GM12878 (cell line): ENCODE measurements around the gene PRKCQ. TPM values are rescaled to one million over a fixed set of nuclear protein-coding genes. Genes with fewer than 3 reads are reported as not detected.

Source experiments
- ATAC-seq: fragments of 200-7000 bp; cut with Tn5 transposase; 3 replicates; pipeline ENCODE4 v1.9.1; 2020; ENCODE audit warnings: mild to moderate bottlenecking, moderate library complexity
- BruUV-seq: library from RNA; stranded (reverse); fragments of 400-500 nt; replicated peaks from 2 replicates; lab custom pipeline; 2021; lab: Mats Ljungman, UMichigan
- CTCF ChIA-PET: fragments of 300-600 bp; sonication (Branson Sonifier 250); formaldehyde crosslinking; extraction: SDS; loops from one replicate; lab custom pipeline; 2021; ENCODE audit warnings: inconsistent platforms; lab: Yijun Ruan, JAX
- POLR2A ChIA-PET: fragments of 350-600 bp; formaldehyde crosslinking; extraction: SDS; loops from one replicate; lab custom pipeline; 2021; ENCODE audit warnings: inconsistent platforms; lab: Charles Lee
- RAD21 ChIA-PET: fragments of 300-600 bp; sonication (Branson Sonifier 250); formaldehyde crosslinking; loops from one replicate; lab custom pipeline; 2023; ENCODE audit warnings: antibody characterized with exemption; ENCODE audit not compliant: unreplicated experiment; lab: Charles Lee
- SMC1A ChIA-PET: fragments of 300-600 bp; sonication (Branson Sonifier 250); formaldehyde crosslinking; loops from one replicate; lab custom pipeline; 2023; ENCODE audit not compliant: unreplicated experiment, uncharacterized antibody; lab: Charles Lee
- DNase-seq: peaks from one replicate; pipeline ENCODE4 v3.0.0-alpha.2; 2011; ENCODE audit warnings: low read depth, low spot score
- FAIRE-seq: peaks from 3 replicates; lab custom pipeline; 2011; peaks lifted over from hg19 to GRCh38; lab: Jason Lieb, UNC
- H2AFZ ChIP-seq: 2 replicates; pipeline ENCODE4 v1.6.0; 2011; ENCODE audit warnings: low read depth, low read length, control low read depth; ENCODE audit not compliant: control insufficient read depth
- H3K27ac ChIP-seq: 2 replicates; pipeline ENCODE4 v1.5.1; 2011; ENCODE audit warnings: control low read depth; ENCODE audit not compliant: control insufficient read depth, insufficient read depth
- H3K27me3 ChIP-seq, 2 experiments: replicated peaks in 1 of 2; 2 replicates each; pipeline versions ENCODE4 v1.6.0 to v1.6.1; 2011; ENCODE audit warnings: low read length in 1 of 2; ENCODE audit not compliant: control insufficient read depth in 2 of 2, insufficient read depth in 2 of 2
- H3K36me3 ChIP-seq, 2 experiments: 2 replicates each; pipeline ENCODE4 v1.5.1; 2011; ENCODE audit warnings: low read length in 1 of 2; ENCODE audit not compliant: control insufficient read depth in 2 of 2, insufficient read depth in 2 of 2
- H3K4me1 ChIP-seq: 2 replicates; pipeline ENCODE4 v1.6.1; 2011; ENCODE audit warnings: mild to moderate bottlenecking, low read length, moderate library complexity, mixed read lengths; ENCODE audit not compliant: control insufficient read depth, insufficient read depth
- H3K4me2 ChIP-seq: 2 replicates; pipeline ENCODE4 v1.6.0; 2011; ENCODE audit warnings: control low read depth; ENCODE audit not compliant: control insufficient read depth, insufficient read depth
- H3K4me3 ChIP-seq: fragments of 200-600 bp; sonication (generic); 2 replicates; pipeline ENCODE4 v1.5.1; 2016
- H3K79me2 ChIP-seq: 2 replicates; pipeline ENCODE4 v1.6.0; 2011; ENCODE audit warnings: low read length; ENCODE audit not compliant: control insufficient read depth, insufficient read depth
- H3K9ac ChIP-seq: 2 replicates; pipeline ENCODE4 v1.8.0; 2011; ENCODE audit warnings: low read length, control low read depth, mixed read lengths; ENCODE audit not compliant: control insufficient read depth, insufficient read depth
- H3K9me3 ChIP-seq: replicated peaks from 3 replicates; pipeline ENCODE4 v1.5.1; 2011; ENCODE audit warnings: mild to moderate bottlenecking, low read length; ENCODE audit not compliant: control insufficient read depth, insufficient read depth
- H4K20me1 ChIP-seq: 2 replicates; pipeline ENCODE4 v1.6.0; 2011; ENCODE audit not compliant: control insufficient read depth, insufficient read depth
- IKZF1 ChIP-seq: fragments of 450-650 bp; conservative IDR thresholded peaks from 2 replicates; pipeline ENCODE4 v1.6.1; 2017; ENCODE audit warnings: antibody characterized with exemption, mild to moderate bottlenecking
- POLR2A ChIP-seq: IDR thresholded peaks from 2 replicates; pipeline ENCODE4 v1.6.1; 2011; ENCODE audit warnings: low read depth, mild to moderate bottlenecking, low read length
- TCF7 ChIP-seq: IDR thresholded peaks from 2 replicates; pipeline ENCODE4 v1.6.1; 2014; ENCODE audit warnings: antibody characterized with exemption, borderline replicate concordance
- WGBS: methylation state at CpG from one replicate; pipeline ENCODE4 v1.1.6; 2016; ENCODE audit warnings: low lambda C conversion rate; ENCODE audit not compliant: insufficient replicate concordance, insufficient coverage; ENCODE audit errors: missing lambda C conversion rate; 5-methylcytosine and 5-hydroxymethylcytosine counted together
- in situ Hi-C: fragments of 300-500 bp; cut with MboI; formaldehyde crosslinking; loops from 9 replicates; pipeline ENCODE4 v1.14.3; 2018; ENCODE audit warnings: mixed read lengths
- intact Hi-C: fragments of 100-400 bp; cut with micrococcal nuclease; formaldehyde crosslinking; loops from one replicate; pipeline ENCODE4 v1.14.2; 2022; ENCODE audit not compliant: unreplicated experiment
- polyA plus RNA-seq, 11 experiments: library from polyadenylated mRNA; depleted of rRNA in 4 of 11; unstranded in 6 of 11; stranded (reverse) in 5 of 11; fragments of >200 nt; fragmentation: Nextera tagmentation in 4 of 11; fragmentation: Illumina TruSeq in 1 of 11; extraction: Ambion mirVana in 4 of 11; extraction: Trizol in 1 of 11; gene quantifications; 1 replicate in 1 of 11; 2 replicates in 10 of 11; pipeline versions ENCODE4 v1.2.1 to v1.2.3, GENCODE V29; 2011 to 2016; ENCODE audit warnings: inconsistent platforms in 2 of 11, missing spikeins in 2 of 11, low read depth in 1 of 11
- total RNA-seq, 4 experiments: library from RNA; depleted of rRNA in 3 of 4; stranded (reverse); fragments of >200 nt in 3 of 4; fragmentation: Illumina TruSeq in 1 of 4; extraction: Trizol in 1 of 4; gene quantifications; 2 replicates each; pipeline versions ENCODE4 v1.2.1 to v1.2.3, GENCODE V29; 2013 to 2021
- TF ChIP-seq, protein P1 (sequence below), 3 experiments: IDR thresholded peaks in 2 of 3; conservative IDR thresholded peaks in 1 of 3; 2 replicates each; pipeline ENCODE4 v1.5.1; 2011; ENCODE audit warnings: low read depth in 3 of 3, low read length in 3 of 3, mild to moderate bottlenecking in 3 of 3, control low read depth in 2 of 3, moderate library complexity in 2 of 3, inconsistent platforms in 1 of 3, mixed read lengths in 1 of 3; ENCODE audit not compliant: control insufficient read depth in 2 of 3, insufficient read depth in 1 of 3; ENCODE audit errors: extremely low read depth in 1 of 3

The PRKCQ gene
- total and polyA plus RNA-seq, 10 of the 15 experiments (the other 5 are each of a cell fraction or from before 2014, with no cell fraction given) = 0.26 to 8.9 (median 0.98) TPM

- no peak for DNase-seq
- no peaks in the 10 kb centered on the region for H3K36me3 ChIP-seq
- ChIA-PET CTCF (no interaction called here), SMC1A (interaction anchor here (1.0 kb wide), 1 partner anchor 11 kb away, joined by 3 read pairs; no protein-coding TSS in a partner anchor), RAD21 (interaction anchor here (0.6 kb wide), 1 partner anchor 47 kb away, joined by 3 read pairs; no protein-coding TSS in a partner anchor), POLR2A (no interaction called here)
- TF ChIP-seq IKZF1 (no peak), TCF7 (no peak), POLR2A (no peak)
- TF ChIP-seq, protein P1, sequence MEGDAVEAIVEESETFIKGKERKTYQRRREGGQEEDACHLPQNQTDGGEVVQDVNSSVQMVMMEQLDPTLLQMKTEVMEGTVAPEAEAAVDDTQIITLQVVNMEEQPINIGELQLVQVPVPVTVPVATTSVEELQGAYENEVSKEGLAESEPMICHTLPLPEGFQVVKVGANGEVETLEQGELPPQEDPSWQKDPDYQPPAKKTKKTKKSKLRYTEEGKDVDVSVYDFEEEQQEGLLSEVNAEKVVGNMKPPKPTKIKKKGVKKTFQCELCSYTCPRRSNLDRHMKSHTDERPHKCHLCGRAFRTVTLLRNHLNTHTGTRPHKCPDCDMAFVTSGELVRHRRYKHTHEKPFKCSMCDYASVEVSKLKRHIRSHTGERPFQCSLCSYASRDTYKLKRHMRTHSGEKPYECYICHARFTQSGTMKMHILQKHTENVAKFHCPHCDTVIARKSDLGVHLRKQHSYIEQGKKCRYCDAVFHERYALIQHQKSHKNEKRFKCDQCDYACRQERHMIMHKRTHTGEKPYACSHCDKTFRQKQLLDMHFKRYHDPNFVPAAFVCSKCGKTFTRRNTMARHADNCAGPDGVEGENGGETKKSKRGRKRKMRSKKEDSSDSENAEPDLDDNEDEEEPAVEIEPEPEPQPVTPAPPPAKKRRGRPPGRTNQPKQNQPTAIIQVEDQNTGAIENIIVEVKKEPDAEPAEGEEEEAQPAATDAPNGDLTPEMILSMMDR (IDR thresholded peaks at IDR 0.05 in 2 of 3, conservative IDR thresholded peaks at IDR 0.05 in 1 of 3; ENCODE audit: control insufficient read depth in 2 of 3, extremely low read depth in 1 of 3, insufficient read depth in 1 of 3, low read depth in 3 of 3, low read length in 3 of 3) = no peak
- no peak for FAIRE-seq
- in situ Hi-C loops (no loop called here), intact Hi-C loops (no loop called here)
- no peaks in the 10 kb centered on the region for H3K4me1 ChIP-seq
- H3K27me3 ChIP-seq = peaks cover 3 to 7% of the 10 kb centered on the region in 2 experiments; a peak in 2 of 4 replicates
- no peak overlapping the region for H3K4me3 ChIP-seq
- WGBS = 37% methylated on average over 3 of the region's 3 CpGs
- H3K27ac ChIP-seq = no peak overlapping the region
- H3K79me2 ChIP-seq = no peaks in the 10 kb centered on the region
- H4K20me1 ChIP-seq = no peaks in the 10 kb centered on the region
- H3K4me2 ChIP-seq = no peak overlapping the region
- BruUV-seq = no TSS peak
- H3K9ac ChIP-seq = no peak overlapping the region
- H2AFZ ChIP-seq = no peak overlapping the region
- H3K9me3 ChIP-seq = no peaks in the 10 kb centered on the region
- no peak for ATAC-seq
These were observed 44.0 kb downstream of the PRKCQ start for GRCh38 chr10:6536102-6536501.
